ENCODE measurements around the gene OTUD1. TPM values are rescaled to one million over a fixed set of nuclear protein-coding genes. Genes with fewer than 3 reads are reported as not detected.

The OTUD1 gene
- total RNA-seq, 1 donor from 2014 or later = 8.1 TPM

DNA sequence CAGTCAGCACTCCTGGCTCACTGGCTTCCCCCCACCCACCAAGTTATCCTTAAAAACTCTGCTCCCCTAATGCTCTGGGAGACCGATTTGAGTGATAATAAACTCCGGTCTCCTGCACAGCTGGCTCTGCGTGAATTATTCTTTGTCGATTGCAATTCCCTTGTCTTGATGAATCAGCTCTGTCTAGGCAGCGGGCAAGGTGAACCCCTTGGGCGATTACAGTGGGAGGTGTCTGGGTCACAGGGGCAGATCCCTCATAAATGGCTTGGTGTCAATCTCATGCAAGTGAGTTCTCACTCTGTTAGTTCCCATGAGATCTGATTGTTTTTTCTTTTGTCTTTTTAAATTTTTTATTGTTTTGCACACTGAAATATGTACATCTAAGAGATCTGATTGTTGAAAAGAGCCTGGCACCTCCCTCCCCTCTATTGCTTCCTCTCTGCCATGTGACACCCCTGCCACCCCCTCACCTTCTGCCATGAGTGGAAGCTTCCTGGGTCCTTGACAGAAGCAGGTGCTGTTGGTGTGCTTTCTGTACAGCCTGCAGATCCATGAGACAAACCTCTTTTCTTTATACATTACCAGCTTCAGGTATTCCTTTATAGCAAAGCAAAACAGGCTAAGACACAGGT lies 20.5 kb downstream of the OTUD1 start:
- TF ChIP-seq POLR2AphosphoS5 (IDR thresholded peaks at IDR 0.05; ENCODE audit: insufficient read depth in 1 of 2, low read depth in 1 of 2) (no peak), POLR2A (IDR thresholded peaks at IDR 0.05) (no peak)
- TF ChIP-seq, protein P1, sequence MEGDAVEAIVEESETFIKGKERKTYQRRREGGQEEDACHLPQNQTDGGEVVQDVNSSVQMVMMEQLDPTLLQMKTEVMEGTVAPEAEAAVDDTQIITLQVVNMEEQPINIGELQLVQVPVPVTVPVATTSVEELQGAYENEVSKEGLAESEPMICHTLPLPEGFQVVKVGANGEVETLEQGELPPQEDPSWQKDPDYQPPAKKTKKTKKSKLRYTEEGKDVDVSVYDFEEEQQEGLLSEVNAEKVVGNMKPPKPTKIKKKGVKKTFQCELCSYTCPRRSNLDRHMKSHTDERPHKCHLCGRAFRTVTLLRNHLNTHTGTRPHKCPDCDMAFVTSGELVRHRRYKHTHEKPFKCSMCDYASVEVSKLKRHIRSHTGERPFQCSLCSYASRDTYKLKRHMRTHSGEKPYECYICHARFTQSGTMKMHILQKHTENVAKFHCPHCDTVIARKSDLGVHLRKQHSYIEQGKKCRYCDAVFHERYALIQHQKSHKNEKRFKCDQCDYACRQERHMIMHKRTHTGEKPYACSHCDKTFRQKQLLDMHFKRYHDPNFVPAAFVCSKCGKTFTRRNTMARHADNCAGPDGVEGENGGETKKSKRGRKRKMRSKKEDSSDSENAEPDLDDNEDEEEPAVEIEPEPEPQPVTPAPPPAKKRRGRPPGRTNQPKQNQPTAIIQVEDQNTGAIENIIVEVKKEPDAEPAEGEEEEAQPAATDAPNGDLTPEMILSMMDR (IDR thresholded peaks at IDR 0.05) = no peak
- H3K36me3 ChIP-seq = no peaks in the 10 kb centered on the region
- no peak overlapping the region for H3K4me3 ChIP-seq
- H3K27ac ChIP-seq = no peak overlapping the region
- DNase-seq (ENCODE audit: extremely low spot score in 2 of 2) = no peak
- H3K9me3 ChIP-seq = no peaks in the 10 kb centered on the region
- intact Hi-C loops (cut with DNase I) = no loop called here
- no peaks in the 10 kb centered on the region for H3K27me3 ChIP-seq
- no peaks in the 10 kb centered on the region for H3K4me1 ChIP-seq

DNA sequence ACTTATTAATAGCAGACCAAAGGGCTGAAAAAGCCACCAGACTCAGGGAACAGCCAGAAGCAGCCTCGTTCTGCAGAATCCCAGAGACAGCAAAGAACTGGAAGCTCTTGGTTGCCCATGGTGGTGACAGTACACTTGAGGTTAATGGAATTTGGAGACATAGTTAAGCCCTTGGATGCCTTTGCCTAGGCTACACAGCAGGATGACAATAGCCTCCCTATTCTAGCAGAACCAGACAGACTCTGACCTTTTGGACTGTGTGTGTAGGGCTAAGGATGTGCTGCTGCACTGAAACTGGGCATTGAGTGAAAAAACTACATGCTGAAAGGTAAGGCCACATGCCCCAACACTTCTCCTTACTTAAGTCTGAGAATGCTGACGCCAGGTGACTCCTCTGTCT lies 22.7 kb downstream of the OTUD1 start:
- Histone ChIP-seq H3K27ac (no peak overlapping the region), H3K4me1 (no peaks in the 10 kb centered on the region), H3K27me3 (no peaks in the 10 kb centered on the region), H3K4me3 (no peak overlapping the region), H3K9me3 (no peaks in the 10 kb centered on the region), H3K36me3 (no peaks in the 10 kb centered on the region)
- TF ChIP-seq POLR2AphosphoS5 (IDR thresholded peaks at IDR 0.05; ENCODE audit: insufficient read depth in 1 of 2, low read depth in 1 of 2) (no peak), POLR2A (IDR thresholded peaks at IDR 0.05) (no peak)
- TF ChIP-seq, protein P1 (IDR thresholded peaks at IDR 0.05) = no peak
- no peak for DNase-seq (ENCODE audit: extremely low spot score in 2 of 2)
- intact Hi-C loops (cut with DNase I) = no loop called here

DNA sequence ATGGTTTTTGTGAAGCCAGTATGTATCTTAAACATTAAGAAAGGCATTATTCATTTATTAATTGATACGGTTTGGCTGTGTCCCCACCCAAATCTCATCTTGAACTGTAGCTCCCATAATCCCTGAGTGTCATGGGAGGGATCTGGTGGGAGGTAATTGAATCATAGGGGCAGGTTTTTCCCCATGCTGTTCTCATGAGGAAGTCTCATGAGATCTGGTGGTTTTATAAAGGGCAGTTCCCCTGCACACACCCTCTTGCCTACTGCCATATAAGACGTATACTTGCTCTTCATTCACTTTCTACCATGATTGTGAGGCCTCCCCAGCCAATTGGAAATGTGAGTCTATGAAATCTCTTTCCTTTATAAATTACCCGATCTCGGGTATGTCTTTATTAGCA lies 28.1 kb downstream of the OTUD1 start:
- no peaks in the 10 kb centered on the region for H3K4me1 ChIP-seq
- H3K36me3 ChIP-seq = no peaks in the 10 kb centered on the region
- intact Hi-C loops (cut with DNase I) = no loop called here
- no peak overlapping the region for H3K27ac ChIP-seq
- no peak for TF ChIP-seq POLR2A (IDR thresholded peaks at IDR 0.05)
- no peak for TF ChIP-seq POLR2AphosphoS5 (IDR thresholded peaks at IDR 0.05; ENCODE audit: insufficient read depth in 1 of 2, low read depth in 1 of 2)
- TF ChIP-seq, protein P1 (IDR thresholded peaks at IDR 0.05) = no peak
- H3K9me3 ChIP-seq = no peaks in the 10 kb centered on the region
- no peaks in the 10 kb centered on the region for H3K27me3 ChIP-seq
- H3K4me3 ChIP-seq = no peak overlapping the region
- DNase-seq (ENCODE audit: extremely low spot score in 2 of 2) = no peak

DNA sequence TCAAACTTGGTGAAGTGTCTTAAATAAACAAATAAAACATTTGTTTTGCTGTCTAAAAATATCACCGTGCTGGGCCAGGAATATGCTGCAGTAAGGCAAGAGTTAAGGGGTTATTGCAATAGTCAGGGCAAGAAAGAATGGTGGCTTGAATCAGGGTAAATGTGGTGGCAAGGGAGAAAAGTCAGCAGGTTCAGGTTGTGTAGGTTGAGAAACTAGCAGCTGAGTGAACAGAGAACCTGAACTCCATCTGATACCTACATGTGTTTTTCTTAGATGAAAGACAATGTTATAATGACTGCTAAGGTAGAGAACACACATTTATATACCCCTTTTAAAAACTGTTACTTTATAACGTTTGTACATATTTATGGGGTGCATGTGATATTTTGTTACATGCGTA lies 28.7 kb downstream of the OTUD1 start:
- Histone ChIP-seq H3K4me1 (no peaks in the 10 kb centered on the region), H3K9me3 (no peaks in the 10 kb centered on the region), H3K4me3 (no peak overlapping the region), H3K27ac (no peak overlapping the region), H3K27me3 (no peaks in the 10 kb centered on the region), H3K36me3 (no peaks in the 10 kb centered on the region)
- intact Hi-C loops (cut with DNase I) = no loop called here
- DNase-seq (ENCODE audit: extremely low spot score in 2 of 2) = no peak
- TF ChIP-seq POLR2A (IDR thresholded peaks at IDR 0.05) (no peak), POLR2AphosphoS5 (IDR thresholded peaks at IDR 0.05; ENCODE audit: insufficient read depth in 1 of 2, low read depth in 1 of 2) (no peak)
- TF ChIP-seq, protein P1 (IDR thresholded peaks at IDR 0.05) = no peak

DNA sequence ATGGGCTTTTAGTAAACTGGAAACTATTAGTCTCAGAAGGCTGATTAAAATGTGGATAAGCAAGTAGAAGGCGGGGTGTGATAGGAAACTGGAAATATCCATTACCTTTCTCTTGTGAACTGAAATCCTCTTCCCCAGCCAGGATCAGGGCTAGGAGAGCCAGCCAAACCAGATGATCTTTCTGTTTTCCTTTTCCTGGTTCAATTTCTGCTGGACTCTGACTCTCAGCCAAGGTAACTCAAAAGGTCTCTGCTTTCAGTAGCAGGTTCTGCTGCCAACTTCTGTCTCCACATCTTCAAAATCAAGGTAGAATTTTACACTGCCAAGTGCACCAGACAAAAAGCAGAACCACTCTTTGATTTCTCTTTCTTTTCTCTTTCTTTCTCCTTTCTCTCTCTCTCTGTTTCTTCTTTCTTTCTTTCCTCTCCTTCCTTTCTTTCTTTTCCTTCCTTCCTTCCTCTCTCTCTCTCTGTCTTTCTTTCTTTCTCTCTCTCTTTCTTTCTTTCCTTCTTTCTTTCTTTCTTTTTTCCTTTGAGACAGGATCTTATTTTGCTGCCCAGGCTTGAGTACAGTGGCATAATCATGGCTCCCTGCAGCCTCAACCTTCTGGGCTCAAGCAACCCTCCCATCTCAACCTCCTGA lies 30.8 kb downstream of the OTUD1 start:
- Histone ChIP-seq H3K4me1 (no peaks in the 10 kb centered on the region), H3K36me3 (no peaks in the 10 kb centered on the region), H3K27ac (no peak overlapping the region), H3K27me3 (no peaks in the 10 kb centered on the region), H3K9me3 (no peaks in the 10 kb centered on the region), H3K4me3 (no peak overlapping the region)
- TF ChIP-seq POLR2AphosphoS5 (IDR thresholded peaks at IDR 0.05; ENCODE audit: insufficient read depth in 1 of 2, low read depth in 1 of 2) (no peak), POLR2A (IDR thresholded peaks at IDR 0.05) (no peak)
- TF ChIP-seq, protein P1 (IDR thresholded peaks at IDR 0.05) = no peak
- intact Hi-C loops (cut with DNase I) = no loop called here
- no peak for DNase-seq (ENCODE audit: extremely low spot score in 2 of 2)
